GM12801 (cell line): ENCODE measurements around the gene GLIPR1L1.

Experiments used
- CTCF ChIP-seq: IDR thresholded peaks from one replicate; pipeline ENCODE4 v1.5.1; 2011; ENCODE audit warnings: control low read depth; ENCODE audit not compliant: insufficient read length; ENCODE audit errors: extremely low read depth

The GLIPR1L1 gene

DNA sequence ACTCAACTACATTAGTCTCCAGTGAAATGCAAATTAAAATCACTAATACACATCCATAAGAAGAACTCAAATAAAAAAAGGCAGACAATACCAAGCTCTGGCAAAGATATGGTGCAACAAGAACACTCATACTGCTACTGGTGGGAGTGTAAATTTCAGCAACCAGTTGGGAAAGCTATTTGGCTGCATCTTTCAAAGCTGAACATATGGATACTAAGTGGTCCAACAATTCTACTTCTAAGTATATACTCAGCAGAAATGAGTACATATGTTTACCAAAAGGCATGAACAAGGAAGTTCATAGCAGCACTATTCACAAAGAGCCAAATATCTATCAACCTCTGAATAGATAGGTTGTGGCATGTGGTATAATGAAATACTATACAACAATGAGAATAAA is 31.7 kb upstream of the GLIPR1L1 start:
- TF ChIP-seq CTCF = no peak

DNA sequence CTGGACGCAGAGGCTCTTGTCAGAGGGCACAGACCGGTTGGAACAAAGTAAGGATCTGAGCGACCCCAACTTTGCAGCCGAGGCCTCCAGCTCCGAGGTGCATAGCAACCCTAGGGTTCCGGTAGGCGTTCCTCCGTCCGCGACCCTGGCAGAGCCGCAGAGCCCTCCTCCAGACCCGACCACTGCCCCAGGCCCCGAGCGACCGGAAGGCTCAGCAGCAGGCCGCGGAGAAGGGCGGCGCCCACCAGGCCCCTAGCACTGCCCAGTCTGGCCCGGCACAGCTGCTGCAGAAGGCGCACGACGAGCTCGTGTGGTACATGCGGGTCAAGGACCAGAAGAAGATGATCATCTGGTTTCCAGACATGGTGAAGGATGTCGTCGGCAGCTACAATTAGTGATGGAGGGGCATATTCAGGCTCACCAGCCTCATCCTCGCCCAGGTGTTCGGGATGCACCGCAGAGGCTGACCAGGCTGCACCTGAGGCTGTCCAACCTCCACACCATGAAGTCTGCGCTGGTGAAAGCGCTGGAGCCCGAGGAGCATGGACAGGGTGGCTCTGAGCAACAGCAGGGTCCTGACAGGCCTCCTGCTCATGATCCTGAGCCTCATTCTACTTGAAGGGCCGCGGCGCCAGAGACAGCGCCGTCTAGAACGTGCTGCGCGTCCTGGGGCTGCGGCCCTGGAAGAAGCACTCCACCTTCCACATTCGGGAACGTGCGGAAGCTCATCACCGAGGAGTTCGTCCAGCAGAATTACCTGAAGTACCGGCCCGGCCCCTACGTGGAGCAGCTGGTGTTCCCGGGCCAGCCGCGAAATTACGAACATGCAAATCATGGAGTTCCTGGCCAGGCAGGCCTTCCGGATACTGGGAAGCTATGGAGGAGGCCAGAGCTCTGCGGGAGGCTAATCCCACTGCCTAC is 28.8 kb upstream of the GLIPR1L1 start:
- no peak for TF ChIP-seq CTCF

- no peak for TF ChIP-seq CTCF
These were observed 26.2 kb upstream of the GLIPR1L1 start for GRCh38 chr12:75308279-75308678.

DNA sequence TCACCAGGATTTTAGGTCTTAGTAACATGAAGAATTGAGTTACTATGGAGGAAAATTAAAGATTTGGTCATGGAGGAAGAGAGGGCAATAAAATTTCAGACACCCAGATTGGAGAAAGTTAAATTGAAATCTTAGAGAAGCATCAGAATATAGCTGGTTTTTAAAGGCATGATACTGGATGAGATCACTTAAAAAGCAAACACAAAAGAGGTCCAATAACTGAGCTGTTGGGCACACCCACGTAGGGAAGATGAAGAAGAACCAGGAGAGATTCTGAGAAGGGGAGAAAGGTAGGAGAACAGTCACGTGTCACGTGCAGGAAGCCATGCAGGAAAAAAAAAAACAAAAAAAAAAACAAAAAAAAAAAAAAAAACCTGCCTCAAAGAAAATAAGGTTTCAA is 23.1 kb upstream of the GLIPR1L1 start:
- TF ChIP-seq CTCF = no peak

DNA sequence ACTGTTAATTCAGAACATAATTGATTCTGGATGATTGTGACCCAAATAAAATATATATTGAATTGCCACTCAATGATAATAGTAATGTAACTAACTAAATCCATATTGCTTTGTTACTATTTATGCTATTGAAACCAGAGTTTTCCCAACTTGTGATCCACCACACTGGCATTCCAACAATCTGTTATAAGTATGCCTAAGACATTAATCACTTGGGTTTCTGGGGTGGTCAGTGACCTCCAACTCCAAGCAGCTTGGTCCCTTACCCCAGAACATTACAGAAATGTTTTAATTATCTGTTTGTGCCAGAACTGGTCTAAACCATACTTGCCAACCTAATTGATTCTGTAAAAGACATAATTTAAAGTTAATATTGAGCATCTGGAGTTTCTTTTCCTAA is 19.0 kb upstream of the GLIPR1L1 start:
- no peak for TF ChIP-seq CTCF

DNA sequence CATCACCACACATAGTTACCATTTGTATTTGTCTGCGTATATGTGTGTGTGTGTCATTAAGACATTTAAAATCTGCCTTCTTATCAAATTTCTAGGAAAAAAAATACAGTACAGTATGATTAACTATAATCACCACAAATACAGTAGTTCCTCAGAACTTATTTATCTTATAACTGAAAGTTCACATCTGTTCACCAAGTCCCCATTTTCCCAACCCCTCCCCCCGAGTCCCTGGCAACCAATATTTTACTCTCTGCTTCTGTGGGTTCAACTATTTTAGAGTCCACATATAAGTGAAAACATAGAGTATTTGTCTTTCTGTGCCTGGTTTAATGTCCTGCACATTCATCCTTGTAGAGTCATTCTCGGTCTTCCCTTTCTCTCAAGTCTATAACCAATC is 16.7 kb upstream of the GLIPR1L1 start:
- no peak for TF ChIP-seq CTCF

GRCh38 chr12:75322464-75322863 is 12.0 kb upstream of the GLIPR1L1 start:
- no peak for TF ChIP-seq CTCF
